IPS DF 19.7 (cell line): ENCODE results near the gene PNMA6E.
"Not testable (repeated sequence)": the region's sequence is repeated elsewhere in the genome, so short reads cannot be mapped to it uniquely, and the experiment has no call there.

Source experiments
- DNase-seq: peaks from one replicate; pipeline ENCODE4 v3.0.0-alpha.2; 2013; ENCODE audit warnings: low read depth, low spot score

PNMA6E gene

DNA sequence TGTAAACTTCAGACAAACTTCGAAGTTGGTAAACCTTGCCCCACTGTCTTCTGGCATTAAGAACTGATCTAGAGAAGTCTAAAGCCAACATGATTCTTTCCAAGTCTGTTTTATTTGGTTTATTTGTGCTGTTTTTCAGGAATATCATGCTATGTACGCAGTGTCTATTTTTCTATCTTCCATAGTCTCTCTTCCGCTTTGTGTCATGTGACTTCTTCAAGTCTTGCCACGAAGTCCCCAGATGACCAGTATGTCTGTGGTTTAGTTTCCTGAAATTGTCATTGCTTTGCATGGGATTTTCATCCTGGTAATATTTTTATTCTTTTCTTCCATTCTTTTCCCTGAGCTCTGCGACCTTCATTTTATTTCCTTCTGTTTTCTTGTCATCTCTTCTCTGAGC is 15.1 kb downstream of the PNMA6E start:
- no peak for DNase-seq

DNA sequence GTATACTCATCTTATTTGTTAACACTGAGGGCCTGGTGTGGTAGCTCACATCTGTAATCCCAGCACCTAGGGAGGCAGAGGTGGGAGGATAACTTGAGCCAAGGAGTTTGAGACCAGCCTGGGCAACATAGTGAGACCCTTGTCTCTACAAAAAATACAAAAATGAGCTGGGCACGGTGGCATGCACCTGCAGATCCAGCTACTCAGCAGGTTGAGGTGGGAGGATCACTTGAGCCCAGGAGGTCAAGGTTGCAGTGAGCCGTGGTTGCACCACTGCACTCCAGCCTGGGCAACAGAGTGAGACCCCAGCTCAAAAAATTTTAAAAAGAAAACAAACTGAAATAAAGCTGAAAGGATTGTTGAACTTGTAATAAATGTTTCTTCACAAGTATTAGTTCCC is 16.2 kb downstream of the PNMA6E start:
- DNase-seq: not testable (repeated sequence)

DNA sequence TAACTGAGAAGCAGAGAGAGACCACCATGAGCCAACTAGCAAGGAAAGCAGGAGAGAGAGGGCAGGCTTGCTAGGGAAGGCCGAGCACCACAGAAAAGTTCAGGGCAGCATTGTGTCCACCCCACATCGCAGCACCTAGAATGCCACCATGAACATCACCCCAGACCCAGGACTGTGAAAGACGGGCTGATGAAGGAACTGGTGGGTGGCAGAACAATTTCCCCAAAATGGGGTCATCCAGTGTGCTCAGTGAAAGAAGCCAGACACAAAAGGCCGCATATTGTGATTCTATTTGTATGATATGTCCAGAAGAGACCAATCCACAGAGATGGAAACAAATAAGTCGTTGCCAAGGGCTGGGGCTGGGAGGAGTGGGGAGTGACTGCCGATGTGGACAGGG is 16.8 kb downstream of the PNMA6E start:
- DNase-seq: no peak

DNA sequence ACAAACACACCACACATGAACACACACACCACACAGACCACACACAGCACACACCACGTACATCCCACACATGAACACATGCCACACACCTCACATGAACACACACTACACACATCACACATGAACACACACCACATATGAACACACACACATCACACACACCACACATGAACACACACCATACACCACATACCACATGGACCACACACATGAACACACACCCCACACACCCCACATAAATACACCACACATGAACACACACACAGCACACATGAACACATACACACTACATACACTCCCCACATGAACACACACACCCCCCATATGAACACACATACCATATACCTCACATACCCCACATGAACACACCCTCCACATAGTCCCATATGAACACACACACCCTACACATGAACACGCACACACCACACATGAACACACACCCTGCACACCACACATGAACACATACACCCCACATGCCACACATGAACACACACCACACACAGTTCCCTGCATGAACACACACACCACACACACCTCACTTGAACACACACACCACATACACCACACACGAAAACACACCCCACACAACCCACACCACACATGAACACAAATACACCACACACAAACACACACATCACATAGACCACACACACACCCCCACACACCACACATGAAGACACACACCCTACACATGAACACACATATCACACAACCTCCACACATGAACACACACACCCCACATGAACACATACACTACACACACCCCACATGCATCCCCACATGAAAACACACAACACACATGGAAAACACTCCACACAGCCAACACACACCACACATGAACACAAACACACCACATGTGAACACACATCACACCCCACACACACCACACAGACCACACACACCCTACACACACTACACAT is 18.3 kb downstream of the PNMA6E start:
- no peak for DNase-seq

DNA sequence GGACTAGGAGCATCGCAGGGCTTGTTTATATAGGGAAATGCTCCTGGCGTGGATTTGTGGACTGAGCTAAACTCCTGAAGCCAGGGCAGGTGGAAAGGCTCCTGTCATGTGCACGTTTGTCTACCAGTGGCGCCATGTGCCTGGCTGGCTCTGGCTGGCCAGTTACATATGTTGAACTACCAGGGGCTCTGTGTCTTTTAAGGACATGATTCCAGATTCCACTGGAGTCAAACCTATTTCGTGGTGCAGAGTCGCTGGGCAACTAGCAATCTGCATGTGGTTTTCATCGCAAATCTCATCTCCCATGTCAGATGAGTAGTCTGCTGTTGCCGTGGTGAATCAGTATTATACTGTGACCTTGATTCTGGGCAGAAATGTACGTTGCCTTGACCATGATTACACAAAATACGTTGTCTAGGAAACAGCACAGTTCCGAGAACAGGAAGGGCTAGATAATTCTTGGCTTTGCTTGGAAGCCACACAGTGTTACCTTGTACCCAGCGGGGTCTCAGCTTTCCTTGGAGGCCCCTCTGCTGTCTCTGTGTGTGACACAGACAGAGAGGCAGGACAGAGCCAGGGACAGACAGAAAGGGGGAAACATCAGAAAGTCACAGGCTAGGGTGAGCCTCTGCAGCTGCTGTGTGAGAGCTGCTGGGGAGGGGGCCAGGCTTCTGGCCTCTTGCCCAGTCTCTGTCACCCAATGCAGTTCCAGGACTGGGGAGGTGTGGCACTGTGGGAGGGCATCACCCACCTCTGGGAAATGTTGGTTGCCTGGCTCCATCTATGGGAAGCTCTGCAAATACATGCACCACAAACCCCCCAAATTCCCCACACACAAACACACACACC is 19.2 kb downstream of the PNMA6E start:
- DNase-seq: no peak

DNA sequence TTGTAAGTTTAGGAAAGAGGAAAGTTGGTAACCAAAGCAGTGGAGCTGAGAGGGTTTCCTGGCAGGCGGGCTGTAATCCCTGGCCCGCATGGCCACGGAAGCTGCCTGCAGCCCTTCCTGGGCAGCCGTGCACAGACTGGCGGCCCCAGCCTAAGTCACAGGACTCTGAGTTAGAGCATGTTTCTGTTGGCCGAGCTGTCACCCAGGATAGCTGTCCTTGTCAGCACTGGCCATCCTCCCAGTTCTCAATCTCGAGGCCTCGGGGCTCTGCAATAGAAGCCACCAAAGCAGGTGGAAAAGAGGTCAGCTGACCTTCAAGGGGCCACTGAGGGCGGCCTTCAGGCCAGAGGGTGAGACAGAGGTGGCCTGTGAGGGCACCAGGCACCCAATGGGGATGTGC is 20.5 kb downstream of the PNMA6E start:
- no peak for DNase-seq

DNA sequence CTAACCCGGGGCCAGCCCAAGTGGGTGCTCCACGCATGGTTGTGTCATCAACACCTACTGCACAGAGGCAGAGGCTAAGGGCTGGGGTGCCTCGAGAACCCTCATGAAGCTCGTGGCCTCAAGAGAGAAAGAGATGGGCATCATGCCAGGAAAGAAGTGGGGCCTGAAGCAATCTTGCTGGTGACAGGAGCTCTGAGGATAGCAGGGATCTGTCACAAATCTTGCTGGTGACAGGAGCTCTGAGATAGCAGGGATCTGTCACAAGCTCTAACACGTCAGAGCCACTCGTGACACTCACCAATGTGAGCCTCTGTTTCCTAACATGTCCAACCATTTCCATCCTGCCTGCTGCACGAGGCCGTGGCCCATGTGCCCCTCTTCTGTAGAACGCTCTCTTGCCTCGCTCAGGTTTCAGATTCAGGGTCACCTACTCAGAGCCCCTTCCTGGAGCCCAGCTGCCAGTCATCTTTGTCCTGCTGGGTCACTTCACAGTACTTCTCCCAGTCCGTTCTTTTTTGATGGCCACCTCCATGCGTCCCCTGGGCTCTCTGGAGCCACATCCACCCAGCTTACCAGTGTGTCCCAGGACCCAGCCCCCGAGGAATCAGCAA is 21.1 kb downstream of the PNMA6E start:
- no peak for DNase-seq

DNA sequence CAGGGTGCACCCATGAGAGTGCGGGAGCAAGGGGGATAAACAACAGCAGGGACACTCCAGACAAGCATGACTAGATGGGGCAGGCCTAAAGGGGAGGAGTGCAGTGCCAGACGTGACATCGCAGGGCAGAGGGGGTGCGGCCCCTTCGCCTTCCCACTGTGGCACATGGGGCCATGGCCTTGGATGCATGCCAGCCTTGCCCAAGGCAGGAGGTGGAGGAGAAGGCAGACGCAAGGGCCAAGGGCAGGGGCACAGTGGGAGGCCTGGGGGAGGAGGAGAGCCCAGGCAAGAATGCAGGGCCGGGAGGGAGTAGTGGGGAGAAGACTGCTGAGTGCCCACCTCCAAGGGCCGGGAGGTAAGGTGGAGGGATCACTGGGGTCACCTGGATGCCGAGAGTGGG is 21.6 kb downstream of the PNMA6E start:
- no peak for DNase-seq

DNA sequence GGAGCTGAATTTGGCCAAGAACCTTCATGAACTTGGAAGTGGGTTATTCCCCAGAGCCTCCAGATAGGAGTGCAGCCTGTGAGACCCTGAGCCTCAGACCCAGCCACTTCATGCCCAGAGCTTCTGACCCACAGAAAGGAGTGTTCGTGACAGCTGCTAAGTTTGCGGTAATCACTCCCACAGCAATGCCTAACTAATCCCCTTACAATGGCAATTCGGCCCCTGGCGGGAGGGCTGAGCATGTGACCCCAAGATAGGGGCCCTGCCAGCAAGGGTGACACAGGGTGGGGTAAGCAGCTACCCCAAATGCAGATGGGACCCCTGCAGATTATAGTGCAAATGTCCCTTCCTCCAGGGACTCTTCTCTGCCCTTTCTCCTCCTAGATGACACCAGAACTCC is 22.5 kb downstream of the PNMA6E start:
- no peak for DNase-seq

DNA sequence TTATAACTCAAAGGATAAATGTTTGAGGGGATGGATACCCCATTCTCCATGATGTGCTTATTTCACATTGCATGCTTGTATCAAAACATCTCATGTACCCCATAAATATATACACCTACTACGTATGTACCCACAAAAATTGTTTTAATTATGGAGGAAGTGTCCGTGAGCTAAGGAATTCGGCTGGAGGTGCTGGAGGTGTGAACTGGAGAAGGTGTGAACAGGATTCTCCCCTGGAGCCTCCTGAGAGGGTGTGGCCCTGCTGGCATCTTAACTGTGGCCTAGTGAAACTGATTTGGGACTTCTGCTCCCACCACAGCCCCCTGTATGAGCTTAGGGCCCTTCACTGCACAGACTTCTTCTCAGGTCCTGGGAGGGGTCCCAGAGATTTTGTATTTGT is 23.4 kb downstream of the PNMA6E start:
- DNase-seq: no peak

DNA sequence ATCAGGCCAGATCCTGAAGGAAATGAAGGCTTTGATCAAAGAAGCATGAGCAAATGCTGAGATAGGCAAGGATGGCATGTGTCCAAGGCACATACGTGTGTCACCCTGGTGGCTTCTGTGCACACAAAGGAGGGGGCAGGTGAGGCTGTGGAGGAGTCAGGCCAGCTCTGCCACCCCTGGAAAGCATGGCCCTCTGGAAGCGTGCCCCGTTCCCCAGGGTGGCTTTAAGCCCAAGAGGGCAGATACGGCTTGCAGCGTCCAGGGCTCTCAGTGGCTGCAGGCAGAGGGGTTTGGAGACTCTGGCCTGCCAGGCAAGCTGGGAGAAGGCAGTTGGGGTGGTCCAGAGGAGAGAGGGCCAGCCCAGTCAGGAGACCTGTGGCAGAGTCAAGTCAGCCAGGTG is 25.6 kb downstream of the PNMA6E start:
- DNase-seq: no peak

DNA sequence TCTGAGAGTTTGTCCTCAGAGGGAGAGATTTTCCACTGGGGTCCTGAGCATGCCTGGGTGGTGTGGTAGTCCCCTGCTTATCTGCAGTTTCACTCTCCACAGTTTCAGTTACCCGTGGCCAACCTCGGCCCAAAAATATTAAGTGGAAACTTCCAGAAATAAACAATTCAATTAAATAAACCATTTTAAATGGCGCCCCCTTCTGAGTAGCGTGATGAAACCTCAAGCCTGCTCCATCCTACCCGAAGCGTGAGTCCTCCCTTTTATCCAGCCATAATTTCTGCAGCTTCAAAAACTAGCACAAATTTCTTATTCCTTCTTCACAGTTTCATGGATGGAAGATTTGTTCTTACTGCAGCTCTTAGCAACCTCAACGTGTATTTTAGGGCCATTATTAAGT is 26.7 kb downstream of the PNMA6E start:
- no peak for DNase-seq

DNA sequence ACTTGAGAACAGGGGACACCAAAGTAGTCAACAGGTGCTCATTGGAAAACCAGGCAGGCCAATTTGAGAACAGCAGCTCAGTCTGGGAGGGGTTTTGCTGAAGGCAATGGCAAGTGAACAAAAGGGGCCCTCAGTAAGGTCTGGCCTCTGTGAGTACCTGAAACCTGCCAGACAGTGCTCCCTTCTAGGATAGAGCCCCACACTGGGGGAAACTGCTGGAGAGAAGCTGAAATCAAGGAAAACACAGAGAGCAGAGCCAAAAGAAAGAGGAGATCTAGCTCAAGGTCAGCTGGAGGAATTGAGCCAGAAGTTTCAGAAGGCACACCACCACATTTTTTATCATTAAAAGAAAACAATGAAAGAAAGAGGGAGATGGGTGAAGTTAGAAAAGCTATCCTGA is 28.2 kb downstream of the PNMA6E start:
- no peak for DNase-seq

DNA sequence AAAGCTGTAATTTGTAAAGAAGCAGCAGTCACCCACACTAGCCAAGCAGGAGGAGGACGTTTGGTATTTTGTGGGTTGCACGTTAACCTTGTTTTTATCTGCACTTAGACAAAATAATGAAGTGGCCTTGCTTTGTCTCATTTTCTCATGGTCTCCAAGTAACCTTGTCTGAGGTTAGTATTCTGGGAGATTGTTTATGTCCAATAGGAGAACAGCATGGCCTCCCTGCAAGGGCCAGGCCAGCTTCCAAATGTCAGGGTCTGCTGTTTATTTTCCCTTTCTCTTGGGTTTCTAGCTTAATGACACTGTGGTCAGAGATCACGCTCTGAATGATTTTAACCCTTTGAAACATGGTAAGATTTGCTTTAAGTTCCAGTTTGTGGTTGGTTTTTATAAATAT is 29.9 kb downstream of the PNMA6E start:
- no peak for DNase-seq

DNA sequence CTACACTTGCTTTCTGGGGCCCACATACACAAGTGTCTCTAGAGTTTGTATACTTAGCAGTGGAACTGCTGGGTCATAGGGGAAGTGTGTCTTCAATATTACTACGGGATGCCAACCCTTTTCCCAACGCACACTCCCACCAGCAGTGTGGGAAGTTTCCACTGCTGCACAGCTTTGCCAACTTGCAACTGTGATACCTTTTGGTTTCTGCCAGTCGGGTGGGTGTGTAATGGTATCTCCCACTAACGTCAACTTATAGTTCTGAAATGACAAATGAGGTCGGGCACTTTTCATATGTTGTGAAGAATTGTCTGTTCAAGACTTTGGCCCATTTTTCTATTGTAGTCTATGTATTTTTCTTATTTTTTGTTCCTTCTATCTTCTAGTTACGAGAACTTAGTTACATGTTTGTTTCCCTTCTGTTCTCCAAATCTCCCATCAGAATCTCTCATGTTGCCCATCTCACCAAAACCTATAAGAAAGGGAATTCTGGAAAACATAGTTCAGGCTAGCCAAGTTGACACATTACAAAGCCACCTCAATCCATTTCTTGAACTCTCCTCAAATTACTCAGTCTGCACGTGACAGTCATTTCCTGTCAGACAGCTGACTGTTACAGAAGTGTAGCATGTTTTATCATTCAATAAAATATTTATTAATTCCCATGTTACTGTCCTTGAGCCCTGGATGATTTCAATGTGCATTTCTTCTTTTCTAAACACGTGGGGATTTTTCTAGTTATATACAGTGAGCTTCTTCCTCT is 30.7 kb downstream of the PNMA6E start:
- DNase-seq: no peak

DNA sequence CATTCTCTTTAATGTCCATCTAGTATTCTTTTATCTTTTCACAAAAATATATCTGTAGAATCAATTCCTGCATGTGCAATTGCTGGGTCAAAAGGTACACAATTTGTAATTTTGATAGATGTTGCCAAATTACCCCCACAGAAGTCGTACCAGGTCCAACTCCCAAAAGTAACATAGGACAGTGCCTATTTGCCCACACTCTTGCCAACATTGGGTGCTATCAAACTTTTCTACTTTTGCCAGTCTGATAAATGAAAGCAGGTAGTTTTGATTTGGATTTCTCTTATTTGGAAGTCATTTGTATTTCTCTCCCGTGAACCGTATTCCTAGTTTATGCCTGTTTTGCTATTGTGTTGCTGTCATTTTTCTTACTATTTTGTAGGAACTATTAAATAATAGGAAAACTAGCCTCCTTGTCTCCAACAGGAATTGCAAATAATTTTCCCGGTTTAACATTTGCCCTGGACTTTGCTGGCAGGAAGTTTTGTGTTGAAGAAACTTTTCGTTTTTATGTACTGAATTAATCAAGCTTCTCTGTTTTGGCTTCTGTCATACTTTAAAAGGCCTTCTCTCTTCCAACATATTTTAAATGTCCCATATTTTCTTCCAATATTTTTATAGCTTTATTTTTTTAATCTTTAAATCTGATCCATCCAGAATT is 34.1 kb downstream of the PNMA6E start:
- DNase-seq: no peak

DNA sequence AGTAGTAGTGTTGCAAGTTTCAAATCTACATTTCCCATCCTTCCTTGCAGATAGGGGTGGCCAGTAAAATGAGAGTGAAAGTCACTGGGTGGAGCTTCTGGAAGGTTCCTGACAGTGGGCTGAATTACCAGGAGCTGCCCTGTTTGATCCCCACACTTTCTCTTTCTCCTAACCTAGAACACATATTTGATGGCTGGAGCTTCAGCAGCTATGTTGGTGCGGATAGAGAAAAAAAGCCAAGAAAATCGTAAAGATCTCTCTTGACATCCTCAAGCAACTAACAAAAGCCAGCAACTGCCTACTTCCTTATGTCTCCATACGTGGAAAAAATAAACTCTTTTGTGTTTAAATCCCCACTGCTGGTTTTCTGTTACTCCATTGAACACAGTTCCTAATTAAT is 35.0 kb downstream of the PNMA6E start:
- DNase-seq: no peak

DNA sequence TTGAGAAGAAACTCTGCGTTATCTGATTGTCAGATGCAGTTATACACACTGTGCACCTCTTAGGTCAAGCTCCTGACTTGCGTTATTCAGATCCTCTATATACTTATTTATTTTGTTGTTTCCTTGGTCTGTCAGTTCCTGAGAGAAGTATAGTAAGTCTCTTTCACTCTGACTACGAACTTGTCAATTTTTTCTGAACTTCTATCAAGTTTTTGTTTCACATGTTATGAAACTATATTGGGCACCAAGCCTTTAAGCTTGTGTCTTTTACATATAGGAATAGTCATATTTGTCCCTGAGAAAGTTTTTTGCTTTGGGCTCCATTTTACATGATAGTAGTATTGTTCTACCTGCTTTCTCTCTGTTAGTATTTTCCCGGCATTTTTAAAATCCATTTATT is 35.5 kb downstream of the PNMA6E start:
- DNase-seq: no peak

DNA sequence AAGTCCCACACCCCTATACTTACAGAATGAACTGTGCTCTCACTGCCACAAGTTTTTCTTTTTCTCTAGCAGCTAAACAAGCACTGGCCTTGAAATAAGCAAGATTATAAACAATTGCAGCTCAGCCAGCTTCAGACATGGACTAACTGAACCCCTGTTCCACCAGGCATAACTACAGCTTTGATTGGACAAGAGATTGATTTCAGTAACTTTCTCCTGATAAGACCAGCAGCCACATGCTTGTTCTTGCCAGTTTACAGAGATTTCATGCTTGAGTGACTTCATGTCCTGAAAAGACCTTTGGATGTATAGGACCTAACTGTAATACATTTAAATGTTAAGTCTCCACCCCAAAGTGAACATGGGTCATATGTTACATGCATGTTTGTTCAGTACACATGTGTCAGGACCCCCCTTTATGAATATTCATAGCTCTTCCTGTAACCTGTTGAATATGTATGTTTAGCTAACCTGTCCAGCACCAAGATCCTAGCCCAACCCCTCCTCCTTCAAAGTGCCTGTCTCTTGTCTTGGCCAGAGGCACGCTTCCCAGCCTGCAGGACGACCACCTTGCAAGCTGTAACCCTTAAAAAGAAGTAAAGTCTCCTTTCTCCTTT is 39.3 kb downstream of the PNMA6E start:
- no peak for DNase-seq

DNA sequence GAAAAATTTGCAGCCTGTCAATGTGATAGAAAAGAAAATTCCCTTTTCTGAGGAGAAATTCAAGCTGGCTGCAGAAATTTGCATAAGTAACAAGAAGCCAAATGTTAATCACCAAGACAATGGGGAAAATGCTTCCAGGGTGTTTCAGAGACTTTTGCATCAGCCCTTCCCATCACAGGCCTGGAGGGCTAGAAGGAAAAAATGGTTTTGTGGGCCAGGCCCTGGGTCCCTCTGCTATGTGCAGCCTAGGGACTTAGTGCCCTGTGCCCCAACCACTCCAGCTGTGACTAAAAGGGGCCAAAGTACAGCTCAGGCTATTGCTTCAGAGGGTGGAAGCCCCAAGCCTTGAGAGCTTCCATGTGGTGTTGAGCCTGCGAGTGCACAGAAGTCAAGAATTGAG is 43.3 kb downstream of the PNMA6E start:
- no peak for DNase-seq

DNA sequence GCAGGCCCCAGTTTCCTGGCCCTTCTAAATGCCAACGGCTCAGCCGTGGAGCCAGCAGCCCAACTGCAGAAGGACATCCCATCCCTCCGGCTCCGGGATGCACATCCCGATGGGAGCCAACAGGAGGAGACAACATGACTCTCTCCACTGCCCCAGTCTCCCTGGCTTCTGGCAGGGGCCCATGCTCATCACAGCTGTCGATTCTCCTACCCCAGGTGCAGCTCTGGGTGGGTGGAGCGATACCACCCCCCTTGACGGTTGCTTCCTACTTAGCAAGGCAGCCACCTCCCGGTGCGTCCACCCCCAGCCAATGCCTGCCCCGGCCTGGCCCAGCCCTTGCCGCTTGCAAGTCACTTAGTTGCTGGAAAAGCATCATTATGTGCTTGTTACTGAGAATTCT is 47.7 kb downstream of the PNMA6E start:
- no peak for DNase-seq
